GM19035 (cell line): Measurements from ENCODE around the gene ACOT7.

Source experiments
- ATAC-seq: cut with Tn5 transposase; IDR thresholded peaks from one replicate; pipeline ENCODE4 v1.9.1; 2021; ENCODE audit not compliant: unreplicated experiment

The ACOT7 gene

DNA sequence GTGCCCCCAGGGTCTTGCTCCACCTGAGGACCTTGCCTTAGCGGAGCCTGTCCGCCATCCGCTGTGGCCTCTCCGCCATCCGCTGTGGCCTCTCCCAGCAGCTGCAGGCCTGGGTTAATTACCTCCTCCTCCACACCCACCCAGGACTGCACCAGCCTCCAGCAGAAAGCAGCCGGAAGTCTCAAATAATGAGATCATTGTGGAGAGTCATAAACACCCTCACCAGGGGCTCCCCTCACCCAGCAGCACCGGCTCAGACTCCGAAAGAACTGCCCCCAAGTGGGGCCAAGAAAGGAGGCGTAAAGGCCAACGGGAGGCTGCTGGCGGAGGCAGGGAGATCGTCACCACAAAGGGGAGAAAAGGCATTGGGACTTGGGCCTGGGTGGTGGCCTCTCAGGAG lies 122.0 kb downstream of the ACOT7 start:
- ATAC-seq: no peak

GRCh38 chr1:6271006-6271405 lies 122.6 kb downstream of the ACOT7 start:
- ATAC-seq: no peak

GRCh38 chr1:6270401-6270800 lies 123.2 kb downstream of the ACOT7 start:
- ATAC-seq: no peak

DNA sequence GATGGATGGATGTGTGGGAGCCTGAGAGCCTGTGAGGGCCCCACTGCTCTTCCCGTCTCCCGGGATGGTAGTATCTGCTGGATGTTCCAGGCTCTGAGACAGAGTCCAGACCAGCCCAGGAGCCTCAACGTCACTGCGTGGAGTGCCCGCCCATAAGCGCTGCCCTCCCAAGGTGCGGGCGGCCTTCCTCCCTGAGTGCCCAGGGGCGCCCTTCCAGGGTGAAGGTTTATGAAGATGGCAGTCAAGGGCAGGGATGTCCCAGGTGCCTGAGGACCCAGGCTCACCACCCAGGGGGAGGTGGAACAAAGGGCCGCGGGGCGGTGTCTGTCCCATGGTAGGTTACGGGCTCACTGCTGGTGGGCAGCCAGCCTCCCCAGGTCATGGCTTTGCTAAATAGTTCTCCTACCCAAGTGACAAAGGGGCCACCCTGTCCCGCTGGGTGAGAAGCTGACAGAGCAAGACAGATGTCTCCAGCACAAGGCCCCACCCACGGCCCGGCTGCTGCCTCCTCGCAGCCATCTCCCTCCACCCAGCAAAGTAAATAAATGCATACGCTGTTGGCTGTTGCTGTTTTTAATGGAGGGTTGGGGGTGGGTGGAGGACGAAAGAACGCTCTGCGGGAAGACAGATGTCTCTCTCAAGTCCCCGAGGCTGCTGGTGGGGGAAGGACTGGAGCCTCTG lies 123.7 kb downstream of the ACOT7 start:
- ATAC-seq: no peak

GRCh38 chr1:6269296-6269695 lies 124.3 kb downstream of the ACOT7 start:
- ATAC-seq: no peak

DNA sequence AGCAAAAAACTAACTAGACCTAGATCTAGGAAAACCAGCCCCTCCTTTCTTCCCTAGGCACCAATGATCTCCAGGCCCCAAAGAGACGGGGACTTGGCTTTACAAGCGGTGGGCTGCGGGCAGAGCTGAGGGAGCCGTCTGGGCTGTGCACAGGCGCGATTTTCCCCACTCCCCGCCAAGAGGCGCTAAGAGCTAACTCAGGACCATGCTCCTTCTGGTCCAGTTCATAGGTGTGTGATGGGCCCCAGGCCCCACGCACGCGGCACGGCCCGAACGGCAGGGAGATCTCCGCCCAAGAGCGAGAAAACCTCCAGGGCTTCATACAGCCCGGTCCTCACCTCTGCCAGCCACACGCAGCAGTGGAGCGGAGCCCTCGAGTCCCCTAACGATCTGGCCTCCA lies 125.2 kb downstream of the ACOT7 start:
- no peak for ATAC-seq

DNA sequence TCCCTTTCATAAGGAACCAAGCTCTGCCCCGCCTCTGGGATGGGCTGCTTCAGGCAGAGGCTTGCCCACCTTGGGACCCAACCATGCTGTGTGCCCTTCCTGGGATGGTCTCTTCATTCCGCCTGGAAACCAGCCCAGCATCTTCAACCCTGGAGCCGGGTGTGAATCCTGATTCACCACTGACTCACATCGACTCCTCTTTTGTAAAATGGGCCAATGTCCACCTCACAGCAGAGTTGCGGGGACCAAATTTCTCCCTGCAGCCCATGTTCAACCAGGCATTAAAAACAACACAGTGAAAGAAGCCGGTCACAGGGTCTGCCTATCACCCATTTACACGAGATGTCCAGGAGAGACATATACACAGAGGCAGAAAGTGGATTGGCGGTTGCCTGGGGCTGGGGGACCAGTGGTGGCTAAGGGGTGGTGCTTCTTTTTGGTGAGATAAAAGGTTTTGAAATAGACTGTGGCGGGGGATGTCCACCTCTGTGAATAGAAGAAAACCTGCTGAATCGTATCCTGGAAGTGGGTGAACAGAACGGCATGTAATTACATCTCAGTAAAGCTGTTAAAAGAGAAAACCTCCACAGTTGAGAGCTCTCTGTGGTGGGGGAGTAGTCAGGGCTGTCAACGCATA lies 125.8 kb downstream of the ACOT7 start:
- ATAC-seq: no peak

GRCh38 chr1:6266641-6267040 lies 126.9 kb downstream of the ACOT7 start:
- ATAC-seq: no peak

GRCh38 chr1:6265151-6265550 lies 128.4 kb downstream of the ACOT7 start:
- ATAC-seq: no peak

- ATAC-seq: no peak
Observed at GRCh38 chr1:6263716-6264115, 129.9 kb downstream of the ACOT7 start.

DNA sequence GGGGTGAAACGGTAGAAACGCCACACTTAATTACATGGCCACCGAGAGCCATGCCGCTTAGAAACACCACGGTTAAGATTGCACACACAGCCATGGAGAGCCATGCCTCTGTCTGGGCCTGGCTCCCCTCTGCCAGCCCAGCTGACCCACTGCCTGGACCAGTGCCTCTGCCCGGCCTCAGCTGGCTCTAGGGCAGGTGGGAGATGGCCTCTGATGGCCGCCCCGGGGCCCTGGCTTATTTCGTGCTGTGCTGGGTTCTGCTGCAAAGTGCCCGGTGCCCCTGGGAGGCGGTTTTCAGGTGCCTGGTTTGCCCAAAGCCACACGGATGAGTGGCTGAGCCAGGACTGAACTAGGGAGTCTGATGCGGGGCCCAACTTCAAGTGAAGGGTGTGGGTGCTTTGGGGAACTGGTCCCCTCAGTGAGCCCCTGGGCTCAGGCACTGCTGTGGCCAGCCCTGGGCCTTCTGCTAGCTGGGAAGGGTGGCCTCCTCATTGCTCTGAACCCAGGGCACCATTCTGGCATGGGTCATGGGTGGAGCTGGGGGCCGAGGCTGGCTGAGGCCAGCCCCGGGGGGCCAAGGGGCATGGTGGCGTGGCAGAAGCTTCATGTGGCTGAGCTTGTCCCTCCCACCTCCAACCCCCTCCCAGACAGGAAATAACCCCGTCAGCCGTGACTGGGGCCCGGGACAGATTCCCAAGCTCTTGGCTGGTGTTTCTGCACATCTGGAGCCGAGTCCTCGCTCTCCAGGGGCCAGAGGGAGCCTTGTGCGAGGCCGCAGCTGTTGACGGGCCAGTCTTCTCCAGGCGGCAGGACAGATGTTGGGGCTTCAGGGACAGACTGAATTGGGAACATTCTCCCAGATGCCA lies 130.8 kb downstream of the ACOT7 start:
- ATAC-seq: no peak

- ATAC-seq: no peak
Observed at GRCh38 chr1:6261615-6261995, 132.0 kb downstream of the ACOT7 start.

- peak; percentile 42 for ATAC-seq
Observed at GRCh38 chr1:6260961-6261614, 132.5 kb downstream of the ACOT7 start, which contains the start of gene GPR153. Gene GPR153, minus strand, starts transcription at chr1:6261098. Its CDS starts 6,193 bp downstream, at chr1:6254905.

GRCh38 chr1:6260433-6260934 lies 133.1 kb downstream of the ACOT7 start:
- ATAC-seq: peak; percentile 3

GRCh38 chr1:6259491-6260362 lies 133.8 kb downstream of the ACOT7 start:
- ATAC-seq: no peak

DNA sequence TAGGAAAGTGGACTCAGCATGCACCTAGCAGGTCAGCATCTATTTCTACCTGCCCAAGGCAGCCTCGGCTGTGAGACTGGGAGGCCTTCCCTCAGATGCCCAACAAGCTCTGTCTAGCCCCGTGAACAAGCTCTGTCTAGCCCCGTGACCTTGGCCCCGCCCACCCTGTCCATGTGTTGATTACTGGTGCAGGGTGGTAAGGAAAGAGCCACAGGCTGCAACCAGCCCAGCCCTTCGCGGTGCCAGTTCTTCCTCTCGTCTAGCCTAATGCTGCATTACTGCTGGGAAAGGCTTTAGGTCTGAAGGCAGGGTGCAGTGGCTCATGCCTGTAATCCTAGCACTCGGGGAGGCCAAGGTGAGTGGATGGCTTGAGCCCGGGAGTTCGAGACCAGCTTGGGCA lies 134.9 kb downstream of the ACOT7 start:
- no peak for ATAC-seq

DNA sequence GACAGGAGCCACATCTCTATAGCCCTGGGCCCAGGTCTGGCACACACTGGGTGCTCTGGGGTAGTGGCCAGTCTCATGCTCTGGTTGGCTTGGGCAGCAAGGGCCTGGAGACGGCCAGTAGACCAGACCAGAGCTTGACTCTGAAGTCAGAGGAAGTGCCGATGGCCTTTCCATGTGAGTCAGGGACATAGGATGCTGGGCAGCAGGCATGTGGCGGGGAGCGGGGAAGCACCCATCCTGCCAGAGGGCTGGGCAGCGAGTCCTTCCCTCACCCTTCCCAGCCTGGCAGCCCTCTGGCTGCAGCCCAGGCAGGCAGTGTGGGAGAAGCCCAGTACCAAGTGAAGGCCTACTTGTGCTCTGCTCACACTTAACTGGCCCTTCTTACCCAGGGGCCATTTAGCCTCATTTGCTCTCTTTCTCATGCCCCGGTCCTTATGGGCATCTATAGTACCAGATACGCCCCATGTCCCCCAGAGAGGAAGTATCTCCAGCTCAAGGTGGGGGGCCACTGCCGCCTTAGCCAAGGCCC lies 136.0 kb downstream of the ACOT7 start:
- ATAC-seq: no peak

GRCh38 chr1:6256645-6257044 lies 136.9 kb downstream of the ACOT7 start:
- ATAC-seq: no peak

DNA sequence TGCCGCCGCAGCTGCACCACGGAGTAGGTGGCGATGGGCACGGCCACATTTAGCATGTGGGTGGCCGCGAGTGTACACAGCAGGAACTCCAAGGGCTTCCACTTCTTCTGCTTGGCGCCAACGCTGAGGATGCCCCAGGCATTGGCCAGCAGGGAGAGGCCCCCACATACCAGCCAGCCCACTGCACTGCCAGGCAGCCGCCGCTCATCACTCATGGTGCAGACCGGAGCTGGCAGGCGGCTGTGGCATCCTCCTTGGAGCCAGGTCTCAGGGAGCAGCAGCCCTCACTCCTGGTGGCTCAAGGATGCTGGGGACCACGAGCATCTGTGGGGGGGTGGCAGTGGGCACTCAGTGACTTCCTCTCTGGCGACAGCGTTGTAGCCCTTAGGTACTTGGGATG lies 138.9 kb downstream of the ACOT7 start:
- ATAC-seq: no peak

DNA sequence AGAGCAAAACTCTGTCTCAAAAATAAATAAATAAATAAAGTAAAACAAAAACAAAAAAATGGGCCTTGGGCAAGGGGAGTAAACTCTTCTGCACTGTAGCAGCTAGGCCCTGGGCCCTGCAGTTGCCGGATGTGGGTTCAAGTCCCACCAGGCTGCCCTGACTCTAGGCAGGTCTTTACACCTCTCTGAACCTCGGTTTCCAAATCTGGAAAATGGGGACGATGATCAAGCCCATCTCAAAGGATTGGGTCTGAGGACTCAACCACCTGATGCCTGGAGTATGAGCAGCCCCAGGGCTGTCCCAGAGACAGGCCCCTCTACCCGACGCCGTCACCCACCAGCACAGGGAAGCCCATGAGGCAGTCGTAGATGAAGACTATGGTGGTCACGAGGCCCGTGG lies 140.2 kb downstream of the ACOT7 start:
- ATAC-seq: no peak
